ENCODE data around the gene PSEN2.

DNA sequence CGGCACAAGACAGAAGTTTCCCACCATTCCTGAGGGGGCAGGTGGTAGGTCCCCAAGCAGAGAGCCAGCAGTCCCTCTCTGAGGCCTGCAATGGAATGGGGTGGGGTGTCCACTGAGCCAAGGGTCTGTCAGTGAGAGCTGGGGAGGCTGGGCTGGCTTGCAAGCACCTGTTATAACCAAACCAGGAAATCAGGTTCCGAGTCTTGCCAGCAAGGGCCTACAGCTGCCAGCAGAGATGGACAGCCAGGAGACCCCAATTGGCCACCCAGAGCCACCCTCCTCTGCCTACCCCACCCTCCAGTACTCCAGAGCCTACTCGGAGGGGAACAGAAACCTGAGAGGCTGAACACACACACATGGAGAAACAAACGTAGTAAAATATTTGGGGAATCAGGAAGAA, 32.2 kb downstream of the PSEN2 start:
- TF ChIP-seq EZH2 (IDR thresholded peaks at IDR 0.05) (no peak), POLR2AphosphoS5 (IDR thresholded peaks at IDR 0.05; ENCODE audit: borderline replicate concordance, low read depth, low read length) (no peak)
